Putamen (tissue), 1 donor: ENCODE measurements around the gene IBSP.

Experiments used
- DNase-seq: peaks from one replicate; pipeline ENCODE4 v3.0.0-alpha.2; 2016; ENCODE audit warnings: low spot score

IBSP gene

GRCh38 chr4:87838205-87838604, 38.9 kb downstream of the IBSP start:
- DNase-seq, result no peak

GRCh38 chr4:87838890-87839591, 39.7 kb downstream of the IBSP start:
- DNase-seq, result peak; percentile 61

GRCh38 chr4:87839592-87839946, 40.2 kb downstream of the IBSP start:
- DNase-seq, result no peak

DNA sequence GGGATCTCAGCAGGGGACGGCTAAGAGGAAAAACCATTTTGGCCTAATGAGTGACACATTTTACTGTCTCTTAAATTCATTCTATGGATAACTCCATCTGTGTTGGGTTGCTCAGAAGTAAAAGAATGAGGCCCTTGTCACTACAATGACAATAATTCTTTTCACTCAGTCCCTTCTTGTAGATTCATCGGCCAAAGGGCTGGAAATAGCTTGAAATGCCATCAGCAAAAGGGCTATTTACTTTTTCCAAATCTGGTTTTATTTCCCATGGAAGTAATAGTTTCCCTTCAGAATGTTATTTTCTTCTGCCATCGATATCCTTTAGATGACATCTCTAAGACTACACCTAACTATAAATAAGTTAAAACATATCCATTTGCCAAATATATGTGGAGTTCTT, 40.8 kb downstream of the IBSP start:
- peak; percentile 83 for DNase-seq

GRCh38 chr4:87843936-87844335, 44.6 kb downstream of the IBSP start:
- DNase-seq, result peak; percentile 38

DNA sequence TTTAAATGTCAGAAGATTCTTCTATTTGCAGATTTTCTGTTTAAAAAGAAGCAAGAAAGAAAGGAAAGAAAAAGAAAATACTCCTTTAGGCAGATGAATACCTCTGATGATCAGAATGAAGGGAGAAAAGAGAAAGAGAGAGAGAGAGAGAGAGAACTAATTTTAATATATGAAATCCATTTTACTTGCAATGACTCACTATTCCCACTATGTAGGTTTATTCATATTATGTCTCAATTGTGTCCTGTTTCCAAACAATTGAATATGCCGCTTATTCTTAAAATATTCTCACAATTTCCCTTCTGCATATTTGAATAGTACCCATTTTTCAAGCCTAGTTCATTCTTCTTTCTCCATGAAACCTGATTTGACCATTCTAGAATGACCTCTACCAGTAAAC, 45.1 kb downstream of the IBSP start:
- no peak for DNase-seq

GRCh38 chr4:87846226-87846625, 46.9 kb downstream of the IBSP start:
- no peak for DNase-seq

- peak; percentile 84 for DNase-seq
These were observed 49.4 kb downstream of the IBSP start for GRCh38 chr4:87848622-87849351.

- no peak for DNase-seq
These were observed 50.3 kb downstream of the IBSP start for GRCh38 chr4:87849612-87850011.

DNA sequence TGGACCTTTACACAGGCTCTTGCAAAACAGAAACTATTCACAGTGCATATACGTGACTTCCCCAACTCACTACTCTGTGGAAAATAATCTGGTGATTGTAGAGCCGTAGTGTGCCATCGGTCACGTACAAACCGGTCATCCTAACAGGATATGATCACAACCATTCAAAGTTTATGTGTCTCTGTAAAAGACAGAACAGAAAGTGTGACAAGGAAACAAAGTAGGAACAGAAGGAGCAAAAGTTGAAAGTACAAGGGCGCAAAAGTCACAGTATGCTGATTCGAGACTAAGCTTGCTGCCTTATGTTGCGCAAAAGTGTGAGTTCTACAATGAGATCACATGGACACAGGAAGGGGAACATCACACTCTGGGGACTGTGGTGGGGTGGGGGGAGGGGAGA, 52.0 kb downstream of the IBSP start:
- DNase-seq, result peak; percentile 24

GRCh38 chr4:87851953-87852352, 52.6 kb downstream of the IBSP start:
- no peak for DNase-seq

- DNase-seq, result peak; percentile 72
These were observed 53.8 kb downstream of the IBSP start for GRCh38 chr4:87853108-87853507.

DNA sequence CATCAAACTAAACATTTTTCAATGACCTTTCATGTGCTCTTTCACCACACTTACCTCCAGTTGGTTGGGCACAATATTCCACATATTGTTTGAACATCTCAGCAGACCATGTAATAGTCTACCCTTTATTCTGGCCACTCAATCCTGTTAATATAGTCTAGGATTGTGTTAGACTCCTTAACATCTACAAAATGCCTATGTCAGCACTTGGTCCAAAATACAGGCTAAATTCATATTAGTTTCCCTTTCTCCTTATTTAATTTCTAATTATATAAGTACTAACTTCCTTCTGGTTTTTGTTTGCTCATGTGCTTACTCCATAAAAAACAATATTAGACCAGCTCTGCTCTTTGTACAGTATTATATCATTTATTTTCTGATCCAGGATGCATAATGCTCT, 54.5 kb downstream of the IBSP start:
- DNase-seq, result no peak

- no peak for DNase-seq
These were observed 56.2 kb downstream of the IBSP start for GRCh38 chr4:87855559-87855958.

DNA sequence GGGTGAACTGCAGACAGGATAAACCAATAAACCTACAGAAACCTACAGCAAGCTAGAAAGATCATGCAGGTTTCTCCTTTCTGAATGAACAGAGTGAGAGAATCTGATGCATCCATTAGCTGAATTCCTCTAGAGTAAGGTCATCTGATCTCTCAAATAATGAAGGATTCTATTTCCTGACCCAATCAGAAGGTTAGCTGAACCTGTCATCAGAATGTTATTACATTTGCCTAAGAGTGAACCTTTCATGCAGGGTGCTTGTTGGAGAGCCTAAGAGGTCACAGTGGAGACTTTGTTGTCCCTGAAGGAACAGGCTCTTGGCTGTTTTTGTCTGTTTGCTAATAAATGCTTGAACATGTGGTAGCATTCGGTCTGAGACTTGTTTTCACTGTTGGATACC, 57.5 kb downstream of the IBSP start:
- DNase-seq, result no peak

GRCh38 chr4:87857789-87858188, 58.4 kb downstream of the IBSP start:
- DNase-seq, result no peak
